Measurements from ENCODE around the gene MRPL2.
"Not testable (repeated sequence)": the region's sequence is repeated elsewhere in the genome, so short reads cannot be mapped to it uniquely, and the experiment has no call there.

Gene MRPL2

GRCh38 chr6:43052842-43053544, 6.2 kb downstream of the MRPL2 start:
- DNase-seq (ENCODE audit: low spot score), result no peak

DNA sequence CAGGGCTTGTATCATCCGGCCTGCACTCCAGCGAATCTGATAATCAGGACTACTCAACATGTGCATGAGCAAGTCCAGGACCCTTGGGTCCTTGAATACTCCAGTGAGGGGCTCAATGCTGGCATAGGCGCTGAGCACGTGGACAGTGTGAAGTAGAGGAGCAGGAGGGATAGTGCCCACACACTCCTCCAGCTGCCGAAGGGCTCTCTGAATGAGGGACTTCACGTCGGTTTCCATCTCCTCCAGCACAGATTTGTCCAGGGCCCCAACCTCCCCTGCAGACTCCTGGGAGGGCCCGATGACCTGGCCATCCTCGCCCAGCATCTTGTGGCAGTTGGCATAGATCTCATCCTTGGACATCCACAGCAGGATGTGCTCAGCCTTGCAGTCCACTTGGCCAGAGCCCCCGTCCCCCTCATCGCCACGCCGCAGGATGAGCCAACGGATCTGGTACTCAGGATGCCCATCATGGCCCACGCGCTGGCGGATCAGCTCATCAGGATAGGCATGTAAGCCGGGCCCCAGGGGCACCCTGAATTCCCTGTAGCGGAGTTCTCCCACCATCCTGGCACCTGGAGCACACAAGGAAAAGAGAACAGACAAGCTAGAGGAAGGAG, 6.9 kb downstream of the MRPL2 start:
- DNase-seq (ENCODE audit: low spot score), result no peak

DNA sequence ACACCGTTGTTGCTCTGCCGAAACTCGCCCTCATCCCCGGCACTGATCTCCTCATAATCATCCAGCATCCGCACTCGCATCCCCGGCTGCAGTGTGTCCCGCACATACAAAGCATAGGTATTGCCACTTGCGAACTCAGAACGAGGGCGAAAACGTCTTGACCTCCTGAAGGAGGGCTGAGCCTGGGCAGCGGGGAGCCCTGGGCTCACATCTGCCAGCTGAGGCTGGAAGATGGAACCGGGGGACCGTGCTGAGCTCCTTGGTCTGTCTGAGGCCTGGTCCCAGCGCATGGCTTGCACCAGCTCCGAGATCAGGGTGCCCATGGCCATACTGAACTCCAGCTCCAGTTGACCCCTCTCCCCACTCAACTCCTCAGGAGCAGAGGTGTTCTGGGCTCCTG, 8.3 kb downstream of the MRPL2 start:
- no peak for DNase-seq (ENCODE audit: low spot score)

- DNase-seq (ENCODE audit: low spot score), result no peak
Measured at GRCh38 chr6:43047998-43048397, 11.2 kb downstream of the MRPL2 start.

DNA sequence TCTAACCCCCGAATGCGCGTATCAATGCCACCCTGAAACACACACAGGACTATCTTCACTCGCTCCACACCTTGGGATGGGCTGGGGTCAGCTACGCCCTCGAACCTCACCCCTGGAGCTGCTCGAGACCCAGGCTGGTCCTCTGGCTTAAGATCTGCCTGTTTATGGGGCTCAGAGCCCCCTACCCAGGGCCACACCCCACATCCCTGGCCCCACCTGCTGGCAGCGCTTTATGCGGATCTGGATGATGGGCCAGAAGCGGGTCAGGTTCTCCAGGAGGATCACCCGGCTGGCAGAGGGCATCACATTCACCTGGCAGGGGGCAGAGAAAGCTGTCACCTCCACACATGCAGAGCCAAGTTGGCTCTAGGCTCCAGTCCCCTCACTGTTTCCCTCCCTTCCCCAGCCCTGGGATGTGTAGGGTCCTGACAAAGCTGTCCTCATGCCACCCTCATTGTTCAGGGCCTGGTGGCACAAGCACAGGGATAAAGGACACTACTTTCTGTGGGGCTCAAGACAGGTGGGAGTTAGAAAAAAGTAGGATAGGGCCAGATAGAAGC, 13.8 kb downstream of the MRPL2 start:
- DNase-seq (ENCODE audit: low spot score), result no peak

DNA sequence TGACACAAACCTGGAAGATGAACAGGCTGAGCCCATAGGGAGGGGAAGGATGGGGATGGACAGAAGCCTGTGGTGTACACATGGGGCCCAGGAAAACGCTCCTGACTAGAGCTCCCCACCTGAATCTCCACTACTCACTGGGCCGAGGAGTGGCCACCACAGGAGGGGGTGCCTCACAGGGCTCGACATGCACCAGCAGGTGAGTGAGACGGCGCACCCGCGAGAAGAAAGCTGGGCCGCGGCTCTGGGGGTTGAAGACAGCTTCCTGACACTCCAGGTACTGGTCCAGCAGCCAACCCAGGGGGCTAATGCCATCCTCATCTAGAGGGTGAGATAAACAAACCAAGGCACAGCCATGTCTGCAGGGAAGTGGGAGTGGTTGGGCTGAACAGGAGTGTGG, 15.9 kb downstream of the MRPL2 start:
- no peak for DNase-seq (ENCODE audit: low spot score)

DNA sequence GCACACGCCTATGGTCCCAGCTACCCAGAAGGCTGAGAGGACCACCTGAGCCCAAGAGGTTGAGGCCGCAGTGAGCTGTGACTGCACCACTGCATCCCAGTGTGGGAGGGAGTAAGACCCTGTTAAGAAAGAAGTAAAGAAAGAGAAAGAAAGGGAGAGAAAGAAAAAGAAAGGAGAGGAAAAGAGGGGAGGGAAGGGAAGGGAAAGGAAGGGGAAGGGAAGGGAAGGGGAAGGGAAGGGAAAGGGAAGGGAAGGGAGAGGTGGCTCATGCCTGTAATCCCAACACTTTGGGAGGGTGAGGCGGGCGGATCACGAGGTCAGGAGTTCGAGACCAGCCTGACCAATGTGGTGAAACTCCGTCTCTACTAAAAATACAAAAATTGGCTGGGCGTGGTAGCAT, 17.8 kb downstream of the MRPL2 start:
- not testable (repeated sequence) for DNase-seq (ENCODE audit: low spot score)

DNA sequence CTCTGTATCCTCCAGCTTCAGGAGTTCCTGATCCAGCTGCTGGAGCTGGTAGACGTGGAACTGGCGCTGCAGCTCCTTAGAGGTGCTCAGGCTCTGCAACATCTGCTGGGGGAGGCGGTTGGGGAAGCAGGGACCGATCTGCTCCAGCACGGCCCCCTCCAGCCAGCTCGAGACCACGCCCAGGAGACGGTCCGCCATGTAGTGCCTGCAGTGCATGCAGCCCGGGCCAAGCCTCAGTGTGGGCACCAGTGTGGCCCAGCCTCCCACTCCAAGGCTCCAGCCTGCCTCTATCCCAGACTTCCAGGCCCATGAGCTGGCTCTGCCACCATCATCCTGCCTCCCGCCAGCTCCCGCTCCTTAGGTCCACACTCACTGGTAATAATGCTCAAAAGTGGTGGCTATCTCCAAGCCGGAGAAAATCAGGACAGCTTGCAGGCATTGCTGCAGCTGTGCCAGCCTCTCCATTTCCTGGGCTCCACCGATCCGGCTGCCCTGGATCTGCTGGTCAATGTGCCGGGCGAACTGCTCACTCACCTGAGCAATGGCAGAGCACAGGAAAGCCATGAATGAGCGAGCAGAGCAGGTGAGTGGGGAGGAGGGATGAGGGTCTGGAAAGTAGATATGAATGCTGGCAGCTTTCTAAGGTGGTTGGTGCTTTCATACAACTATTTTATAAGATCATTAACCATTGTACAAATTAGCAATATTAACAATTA, 18.5 kb downstream of the MRPL2 start:
- no peak for DNase-seq (ENCODE audit: low spot score)

DNA sequence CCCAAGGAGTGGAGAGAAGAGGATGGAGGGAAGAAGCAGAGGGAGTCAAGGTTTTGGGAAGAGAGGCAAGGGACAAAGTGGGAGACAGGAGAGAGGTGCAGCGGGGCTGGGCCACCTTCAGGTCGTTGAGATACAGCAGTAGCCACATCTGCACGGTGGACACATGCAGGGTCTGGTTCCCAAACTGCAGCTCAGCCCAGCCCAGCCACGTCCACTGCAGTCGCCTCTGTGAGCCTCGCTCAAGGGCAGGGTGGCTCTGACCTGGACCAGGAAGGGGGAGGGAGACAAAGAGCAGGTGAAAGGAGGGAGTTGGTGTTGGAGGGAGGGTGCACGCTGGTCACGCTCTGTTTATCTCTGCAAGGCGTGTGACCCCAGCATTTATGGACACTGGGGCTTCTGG, 20.5 kb downstream of the MRPL2 start:
- DNase-seq (ENCODE audit: low spot score), result no peak

DNA sequence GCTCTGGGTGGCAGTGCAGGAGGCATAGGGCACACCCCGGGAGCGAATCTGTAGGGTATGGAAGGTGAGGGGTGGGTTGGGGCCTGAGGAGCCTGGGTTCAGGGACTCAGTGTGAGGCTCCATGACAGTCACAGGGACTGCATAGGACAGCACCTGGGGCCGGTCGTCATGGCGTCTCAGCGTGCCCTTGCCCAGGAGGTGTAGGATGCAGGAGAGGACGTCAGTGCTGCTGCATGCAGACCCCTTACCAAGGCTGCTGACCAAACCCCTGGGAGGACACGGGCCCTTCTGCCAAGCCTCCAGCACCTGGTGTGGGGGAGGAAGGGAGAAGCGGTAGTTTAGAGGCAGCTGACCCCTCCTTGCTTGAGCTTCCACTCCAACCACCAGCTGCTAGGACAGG, 21.5 kb downstream of the MRPL2 start:
- DNase-seq (ENCODE audit: low spot score), result no peak

DNA sequence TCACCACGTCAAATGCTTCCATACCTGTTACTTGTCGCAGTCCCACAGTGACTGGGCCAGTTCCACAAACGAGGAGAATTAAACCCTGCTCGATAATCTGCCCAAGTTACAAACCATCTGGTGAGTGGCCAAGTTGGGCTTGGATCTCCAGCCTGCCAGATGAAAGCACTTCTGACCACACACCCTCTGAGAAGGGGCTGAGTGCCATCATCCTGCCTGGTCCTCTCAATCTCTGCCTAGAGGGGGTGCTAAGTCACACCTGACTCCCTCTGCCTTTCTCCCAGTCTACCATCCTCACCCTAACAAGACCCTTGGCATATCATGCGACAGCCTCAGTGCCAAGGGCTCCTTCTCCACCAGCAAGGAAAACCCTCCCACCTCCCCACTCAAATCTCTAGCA, 22.0 kb downstream of the MRPL2 start:
- DNase-seq (ENCODE audit: low spot score), result no peak

- DNase-seq (ENCODE audit: low spot score), result no peak
Measured at GRCh38 chr6:43036712-43037111, 22.5 kb downstream of the MRPL2 start.

DNA sequence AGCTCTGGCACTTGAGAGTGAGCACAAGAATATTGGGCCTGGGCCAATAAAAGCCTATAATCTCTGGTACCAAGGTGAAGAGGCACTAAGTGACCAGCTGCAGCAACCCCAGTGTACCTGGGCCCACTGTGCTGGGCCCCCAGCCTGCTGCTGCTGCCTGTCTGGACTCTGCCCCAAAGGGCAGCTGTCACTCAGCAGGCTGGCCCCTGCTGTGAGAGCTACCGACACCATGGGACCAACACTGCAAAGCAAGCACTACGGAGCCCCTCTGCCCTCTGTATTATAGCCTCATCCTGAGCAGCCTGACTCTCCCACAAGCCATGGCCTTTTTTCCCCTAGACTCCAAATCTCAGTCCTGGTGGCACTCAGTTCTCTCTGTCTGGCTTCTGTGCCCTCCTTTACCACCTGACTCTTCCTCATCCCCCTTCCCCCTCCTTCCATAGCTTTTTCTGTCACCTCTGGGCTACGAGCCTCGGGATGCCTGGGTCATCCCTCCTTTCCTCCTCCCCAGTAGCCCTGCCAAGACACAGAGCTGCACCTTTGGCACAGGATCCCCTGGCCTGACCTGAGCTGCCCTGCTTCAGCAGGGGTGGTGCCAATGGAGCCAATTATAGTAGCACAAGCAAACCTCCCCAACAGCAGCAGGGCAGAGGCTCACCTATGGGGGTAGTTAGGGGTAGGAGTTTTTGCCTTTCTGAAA, 23.6 kb downstream of the MRPL2 start:
- no peak for DNase-seq (ENCODE audit: low spot score)

- DNase-seq (ENCODE audit: low spot score), result no peak
Measured at GRCh38 chr6:43034190-43034525, 25.1 kb downstream of the MRPL2 start.

- no peak for DNase-seq (ENCODE audit: low spot score)
Measured at GRCh38 chr6:43033496-43034189, 25.6 kb downstream of the MRPL2 start.

DNA sequence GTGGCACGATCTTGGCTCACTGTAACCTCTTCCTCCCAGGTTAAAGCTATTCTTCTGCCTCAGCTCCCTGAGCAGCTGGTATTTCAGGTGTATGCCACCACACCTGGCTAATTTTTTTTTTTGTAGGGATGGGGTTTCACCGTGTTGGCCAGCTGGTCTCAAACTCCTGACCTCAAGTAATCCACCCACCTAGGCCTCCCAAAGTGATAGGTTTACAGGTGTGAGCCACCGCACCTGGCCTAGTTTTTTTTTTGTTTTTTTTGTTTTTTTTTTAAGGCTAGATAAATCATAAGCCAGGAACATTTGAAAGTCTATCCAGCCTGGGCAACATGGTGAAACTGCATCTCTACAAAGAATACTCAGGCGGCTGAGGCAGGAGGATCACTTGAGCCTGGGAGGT, 26.9 kb downstream of the MRPL2 start:
- no peak for DNase-seq (ENCODE audit: low spot score)

DNA sequence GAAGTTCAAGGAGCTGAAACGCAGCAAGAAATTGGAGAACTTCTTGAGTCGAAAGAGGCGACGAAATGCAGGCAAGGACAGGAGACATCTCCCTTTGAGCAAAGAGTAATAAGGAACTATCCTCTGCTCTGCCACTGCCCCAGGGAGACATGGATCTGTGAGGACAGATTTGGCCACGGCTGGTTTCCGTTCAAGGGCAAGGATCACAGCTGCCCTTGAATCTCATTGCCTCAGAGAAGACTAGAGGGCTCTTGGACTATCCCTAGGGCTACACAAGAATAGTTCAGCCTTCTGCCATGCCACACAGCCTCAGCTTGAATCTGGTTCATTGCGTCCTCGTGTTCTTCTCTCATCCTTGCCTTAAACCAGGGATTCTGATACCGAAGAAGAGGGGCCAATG, 30.1 kb downstream of the MRPL2 start:
- no peak for DNase-seq (ENCODE audit: low spot score)

DNA sequence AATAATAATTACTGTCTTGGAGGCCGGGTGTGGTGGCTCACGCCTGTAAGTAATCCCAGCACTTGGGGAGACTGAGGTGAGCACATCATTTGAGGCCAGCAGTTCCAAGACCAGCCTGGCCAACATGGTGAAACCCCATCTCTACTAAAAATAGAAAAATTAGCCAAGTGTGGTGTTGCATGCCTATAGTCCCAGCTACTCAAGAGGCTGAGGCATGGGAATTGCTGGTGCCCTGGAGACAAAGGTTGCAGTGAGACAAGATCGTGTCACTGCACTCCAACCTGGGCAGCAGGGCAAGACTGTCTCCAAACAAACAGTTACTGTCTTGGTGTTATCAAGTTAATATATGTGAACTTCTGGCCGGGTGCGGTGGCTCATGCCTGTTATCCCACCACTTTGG, 32.9 kb downstream of the MRPL2 start:
- DNase-seq (ENCODE audit: low spot score), result no peak

DNA sequence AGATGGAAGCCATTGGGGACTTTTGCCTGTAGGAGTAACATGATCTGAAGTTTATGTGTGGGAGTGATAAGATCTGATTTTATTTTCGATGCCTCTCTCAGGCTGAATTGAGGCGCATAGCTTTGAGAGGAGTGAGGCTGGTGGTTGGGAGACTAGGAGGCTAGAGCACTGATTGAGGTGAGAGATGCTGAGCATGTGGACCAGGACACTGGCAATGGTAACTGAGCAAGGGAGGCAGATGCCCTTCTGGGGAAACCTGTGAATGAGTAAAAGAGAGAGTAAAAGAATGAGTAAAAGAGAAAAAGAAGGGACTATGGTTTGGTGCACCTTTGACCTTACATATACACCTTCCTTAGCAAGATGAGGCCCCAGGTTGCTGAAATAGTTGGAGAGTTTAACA, 34.8 kb downstream of the MRPL2 start:
- DNase-seq (ENCODE audit: low spot score), result no peak

DNA sequence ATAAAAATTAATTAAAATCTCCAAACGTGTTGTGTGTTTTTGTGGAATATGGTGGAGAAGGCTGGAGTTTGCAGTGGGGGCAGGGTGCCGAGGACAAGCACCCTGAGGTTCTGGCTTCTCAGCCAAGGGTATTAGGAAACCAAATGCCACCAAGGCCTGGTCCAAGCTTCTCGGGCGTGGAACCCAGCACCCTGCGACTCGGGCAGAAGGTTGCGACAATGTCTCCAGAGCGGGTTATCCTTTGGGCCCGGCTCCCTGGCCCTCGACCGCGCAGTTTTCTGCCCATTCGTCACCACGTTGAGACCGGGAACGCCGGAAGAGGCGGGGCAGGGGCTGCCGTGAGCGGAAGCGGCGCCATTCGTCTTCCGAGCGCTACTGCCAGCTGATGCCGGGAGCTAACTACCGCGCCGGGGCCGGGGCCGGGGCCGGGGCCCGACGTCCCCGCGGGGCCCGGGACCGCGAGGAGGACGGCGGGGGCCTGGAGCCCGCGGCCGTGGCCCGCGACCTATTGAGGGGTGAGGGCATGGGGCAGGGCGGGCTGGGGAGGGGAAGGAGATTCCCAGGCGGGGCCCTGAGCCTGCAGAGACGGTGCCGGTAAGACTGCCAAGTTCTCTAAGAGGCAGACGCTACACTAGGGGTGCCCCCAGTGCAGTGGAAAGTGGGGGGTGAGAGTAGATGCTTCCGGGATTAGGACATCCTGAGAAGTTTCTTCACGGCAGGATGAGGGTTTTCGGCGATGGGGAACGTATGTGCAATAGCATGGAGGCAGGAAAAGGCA, 37.8 kb downstream of the MRPL2 start, which contains the start of gene RRP36:
TSS of gene RRP36 (plus strand) at position 354 of the 778 bp plus-strand sequence. CDS start at position 386, 32 bp downstream.
- peak; percentile 63 for DNase-seq (ENCODE audit: low spot score)

GRCh38 chr6:43020847-43021246, 38.4 kb downstream of the MRPL2 start:
- DNase-seq (ENCODE audit: low spot score), result no peak
